ENCODE results near the gene DPH1. TPM values are rescaled to one million over a fixed set of nuclear protein-coding genes. Genes with fewer than 3 reads are reported as not detected.
"Not testable (repeated sequence)": the region's sequence is repeated elsewhere in the genome, so short reads cannot be mapped to it uniquely, and the experiment has no call there.

DPH1 gene
- 14.2 and 18.4 TPM in 2 replicates for total RNA-seq (2014; rRNA removed; shearing (Covaris generic); ENCODE audit: low replicate concordance)

DNA sequence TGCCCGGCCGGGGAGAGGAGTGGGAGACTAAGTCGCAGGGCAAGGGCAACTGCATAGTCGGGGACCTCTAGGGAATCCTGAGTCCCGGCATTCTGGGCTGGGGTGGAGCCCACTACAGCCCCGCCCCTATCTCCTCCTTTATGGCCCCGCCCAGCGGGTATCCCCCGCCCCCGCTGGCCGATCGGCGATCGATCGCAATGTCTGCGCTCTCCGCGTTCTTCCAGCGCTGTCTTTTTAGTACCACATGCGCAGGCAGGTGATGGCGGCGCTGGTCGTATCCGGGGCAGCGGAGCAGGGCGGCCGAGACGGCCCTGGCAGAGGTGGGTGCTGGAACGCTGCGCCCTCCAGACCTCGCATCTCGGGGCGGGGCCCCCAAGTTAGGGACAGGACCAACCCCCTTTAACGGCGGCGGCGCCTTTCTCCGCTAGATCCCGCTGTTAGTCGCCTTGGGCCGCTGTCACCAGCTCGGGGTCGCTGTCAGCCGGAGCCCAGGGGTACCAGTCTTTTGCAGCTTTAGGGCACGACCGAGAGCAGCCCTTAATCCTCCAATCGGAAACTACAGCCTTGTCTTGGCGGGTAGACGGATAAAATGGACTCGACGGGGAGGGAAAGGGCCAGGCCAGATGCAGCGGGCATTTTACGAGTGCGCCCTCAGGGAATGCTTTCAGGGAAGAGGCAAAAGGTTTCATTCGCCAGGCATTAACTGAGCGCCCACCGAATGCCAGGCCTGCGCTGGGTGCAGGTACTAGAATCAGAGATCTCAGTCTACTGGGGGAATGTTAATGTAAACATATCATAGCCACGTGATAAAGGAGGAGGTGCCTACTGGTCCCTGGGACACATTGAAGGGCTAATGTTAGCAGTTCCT, at the start of gene DPH1:
Gene DPH1, plus strand, starts transcription at position 243 of the 868 bp plus-strand sequence. Its CDS starts 17 bp downstream, at position 260.
- H3K9me3 ChIP-seq = no peaks in the 10 kb centered on the region
- peak within 1 kb of the TSS; percentile 97 for H3K4me3 ChIP-seq
- no peaks in the 10 kb centered on the region for H3K27me3 ChIP-seq
- no peaks in the 10 kb centered on the region; the same call in 1 of the 2 replicates for H3K36me3 ChIP-seq
- peak; percentile 80 for DNase-seq

DNA sequence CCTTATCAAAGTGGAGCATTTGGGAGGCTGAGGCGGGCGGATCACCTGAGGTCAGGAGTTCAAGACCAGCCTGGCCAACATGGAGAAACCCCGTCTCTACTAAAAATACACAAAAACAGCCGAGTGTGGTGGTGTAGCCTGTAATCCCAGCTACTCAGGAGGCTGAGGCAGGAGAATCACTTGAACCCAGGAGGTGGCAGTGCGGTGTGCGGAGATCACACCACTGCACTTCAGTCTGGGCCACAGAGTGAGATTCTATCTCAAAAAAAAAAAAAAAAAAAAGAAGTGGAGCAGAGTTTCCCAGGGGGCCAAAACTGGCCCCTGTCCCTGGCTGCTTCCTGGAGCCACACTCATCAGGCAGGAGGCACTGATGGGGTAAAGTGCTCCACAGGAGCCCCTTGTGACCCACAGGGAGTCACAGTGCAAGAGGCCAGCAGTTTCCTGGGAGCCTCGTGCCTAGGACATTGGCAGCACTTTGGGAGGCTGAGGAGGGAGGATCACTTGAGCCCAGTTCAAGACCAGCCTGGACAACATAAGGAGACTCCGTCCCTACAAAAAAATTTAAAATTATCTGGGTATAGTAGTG, 49.2 kb upstream of the DPH1 start:
- no peaks in the 10 kb centered on the region for H3K36me3 ChIP-seq
- DNase-seq = no peak
- no peaks in the 10 kb centered on the region for H3K27me3 ChIP-seq
- no peak overlapping the region for H3K4me3 ChIP-seq
- H3K9me3 ChIP-seq = no peaks in the 10 kb centered on the region

DNA sequence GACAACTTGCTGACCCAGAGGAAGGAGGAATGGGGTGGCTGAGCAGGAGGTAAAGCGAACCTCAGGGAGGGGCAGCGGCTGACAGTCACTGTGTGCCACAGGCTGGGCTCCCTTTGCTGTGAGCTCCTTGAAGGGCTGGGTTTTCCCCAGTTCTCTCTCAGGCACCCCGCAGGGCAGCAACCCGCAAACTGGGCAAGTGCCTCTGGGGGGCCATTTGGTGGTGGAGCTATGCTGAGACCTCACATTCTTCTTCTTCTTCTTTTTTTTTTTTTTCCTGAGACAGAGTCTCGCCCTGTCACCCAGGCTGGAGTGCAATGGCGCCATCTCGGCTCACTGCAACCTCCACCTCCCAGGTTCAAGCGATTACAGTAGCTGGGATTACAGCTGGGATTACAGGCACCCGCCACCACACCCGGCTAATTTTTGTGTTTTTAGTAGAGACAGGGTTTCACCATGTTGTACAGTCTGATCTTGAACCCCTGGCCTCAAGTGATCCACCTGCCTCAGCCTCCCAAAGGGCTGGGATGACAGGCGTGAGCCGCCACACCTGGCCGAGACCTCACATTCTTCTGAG, 47.1 kb upstream of the DPH1 start:
- not testable (repeated sequence) for DNase-seq, H3K4me3 ChIP-seq

DNA sequence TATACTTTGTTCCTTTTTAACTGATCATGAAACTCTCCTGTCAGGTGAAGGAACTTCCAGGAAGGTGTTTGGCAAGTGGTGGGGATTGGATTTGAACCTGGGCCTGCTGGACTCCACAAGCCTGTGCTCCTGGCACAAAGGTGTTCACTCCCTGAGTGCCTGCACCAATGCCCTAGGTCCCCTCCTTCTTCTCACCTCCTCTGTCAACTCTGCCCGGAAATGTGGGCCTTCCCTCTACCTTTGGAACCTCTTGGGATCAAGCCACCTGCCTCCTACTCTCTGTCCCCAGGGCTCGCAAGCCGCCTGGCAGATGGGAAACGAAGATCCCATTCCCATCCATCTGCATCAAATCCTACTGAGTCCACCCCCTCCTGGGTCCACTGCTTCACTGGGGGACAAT, 44.9 kb upstream of the DPH1 start:
- Histone ChIP-seq H3K9me3 (no peaks in the 10 kb centered on the region), H3K4me3 (no peak overlapping the region), H3K27me3 (no peaks in the 10 kb centered on the region), H3K36me3 (no peaks in the 10 kb centered on the region)
- DNase-seq = no peak

More for the DNA sequence above, 47.1 kb upstream of the DPH1 start:
- H3K36me3 ChIP-seq, H3K27me3 ChIP-seq, H3K9me3 ChIP-seq: not testable (repeated sequence)

DNA sequence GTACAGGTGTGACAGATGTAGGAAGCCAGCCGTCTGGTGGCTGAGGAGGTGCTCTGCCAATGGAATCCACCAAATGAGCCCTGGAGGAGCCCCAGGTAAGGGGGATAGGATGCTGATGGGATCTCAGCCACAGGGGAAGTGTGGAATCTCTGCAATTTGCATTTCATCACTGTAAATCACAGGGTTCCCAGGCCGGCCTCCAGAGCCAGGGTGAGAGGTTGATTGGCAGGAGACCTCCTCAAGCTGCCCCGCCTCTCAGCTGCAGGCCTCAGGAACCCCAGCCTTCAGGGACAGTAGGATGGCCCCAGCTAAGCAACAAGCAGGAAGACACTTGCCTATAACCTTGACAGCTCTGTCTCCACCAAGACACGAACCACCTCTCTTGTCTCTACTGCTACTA, 44.3 kb upstream of the DPH1 start:
- no peaks in the 10 kb centered on the region for H3K36me3 ChIP-seq
- no peak for DNase-seq
- no peak overlapping the region for H3K4me3 ChIP-seq
- no peaks in the 10 kb centered on the region for H3K9me3 ChIP-seq
- H3K27me3 ChIP-seq = no peaks in the 10 kb centered on the region

DNA sequence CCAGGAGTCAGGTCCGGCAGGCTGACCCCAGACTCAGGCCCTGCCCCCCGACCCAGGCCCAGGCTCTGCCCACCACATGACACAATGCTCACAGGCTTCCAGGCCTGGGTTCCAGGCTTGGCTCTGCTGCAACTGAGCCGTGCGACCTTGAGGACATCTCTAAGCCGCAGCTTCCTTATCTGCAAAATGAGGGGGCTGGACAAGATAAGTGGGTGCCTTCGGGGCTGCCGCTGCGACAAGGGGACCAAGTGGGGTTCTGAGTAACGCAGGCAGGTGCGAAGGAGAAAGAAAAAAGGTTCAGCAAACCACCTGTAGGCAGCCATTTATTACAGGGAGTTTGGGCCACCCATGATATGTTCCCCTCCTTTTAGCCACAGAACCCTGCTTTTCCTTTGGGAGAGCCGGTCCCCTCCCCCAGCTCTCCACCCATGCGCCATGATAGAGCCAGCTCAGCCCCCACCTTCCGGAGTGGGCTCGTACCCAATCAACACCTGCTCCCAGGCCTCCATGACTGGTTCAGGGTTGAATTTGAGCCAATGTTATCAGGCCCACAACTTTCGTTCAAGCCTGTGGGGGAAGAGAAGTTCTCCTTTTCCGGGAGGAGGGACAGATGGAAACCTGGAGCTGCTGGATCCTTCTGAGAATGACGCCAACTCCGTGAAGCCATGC, 43.0 kb upstream of the DPH1 start:
- Histone ChIP-seq H3K4me3 (no peak overlapping the region), H3K36me3 (no peaks in the 10 kb centered on the region), H3K9me3 (no peaks in the 10 kb centered on the region), H3K27me3 (no peaks in the 10 kb centered on the region)
- no peak for DNase-seq

DNA sequence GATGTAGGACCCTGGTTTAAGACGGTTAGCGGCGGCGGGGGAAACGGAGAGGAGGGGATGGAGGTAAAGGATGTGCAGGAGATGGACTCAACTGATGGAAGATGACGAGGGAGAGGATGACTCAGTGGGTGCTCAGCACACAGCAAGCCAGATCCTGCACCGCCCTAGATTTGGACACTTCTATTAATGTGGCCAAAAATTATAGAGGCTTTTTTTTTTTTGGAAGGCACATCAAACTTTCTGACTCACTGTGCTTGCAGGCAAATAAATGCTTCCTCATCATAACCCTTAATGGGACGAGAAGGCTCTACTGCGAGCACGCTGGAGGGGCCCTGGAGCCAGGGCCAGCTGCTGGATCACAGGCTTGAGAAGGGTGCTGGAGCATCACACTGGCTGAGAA, 40.8 kb upstream of the DPH1 start:
- no peaks in the 10 kb centered on the region for H3K36me3 ChIP-seq
- H3K27me3 ChIP-seq = no peaks in the 10 kb centered on the region
- peak; percentile 85 for DNase-seq
- no peak overlapping the region for H3K4me3 ChIP-seq
- H3K9me3 ChIP-seq = no peaks in the 10 kb centered on the region

DNA sequence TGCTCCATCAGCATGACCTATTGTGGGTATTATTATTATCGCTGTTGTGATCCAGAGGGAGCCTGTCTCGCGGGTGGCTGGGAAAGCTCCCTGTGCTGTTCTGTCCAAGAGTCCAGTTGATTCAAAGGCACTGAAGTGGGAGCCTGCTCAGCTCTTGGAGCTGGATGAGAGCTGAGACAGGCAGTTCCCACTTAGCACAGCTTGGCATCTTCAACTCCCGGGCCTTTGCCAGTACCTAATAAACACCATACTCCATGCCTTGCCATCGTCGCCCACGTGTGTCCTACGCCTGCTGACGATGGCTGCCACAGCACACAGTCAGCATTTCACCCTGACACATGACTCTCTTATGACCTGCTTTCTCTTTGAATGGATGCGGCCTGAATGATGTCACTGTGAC, 37.4 kb upstream of the DPH1 start:
- DNase-seq = no peak
- H3K27me3 ChIP-seq = no peaks in the 10 kb centered on the region

DNA sequence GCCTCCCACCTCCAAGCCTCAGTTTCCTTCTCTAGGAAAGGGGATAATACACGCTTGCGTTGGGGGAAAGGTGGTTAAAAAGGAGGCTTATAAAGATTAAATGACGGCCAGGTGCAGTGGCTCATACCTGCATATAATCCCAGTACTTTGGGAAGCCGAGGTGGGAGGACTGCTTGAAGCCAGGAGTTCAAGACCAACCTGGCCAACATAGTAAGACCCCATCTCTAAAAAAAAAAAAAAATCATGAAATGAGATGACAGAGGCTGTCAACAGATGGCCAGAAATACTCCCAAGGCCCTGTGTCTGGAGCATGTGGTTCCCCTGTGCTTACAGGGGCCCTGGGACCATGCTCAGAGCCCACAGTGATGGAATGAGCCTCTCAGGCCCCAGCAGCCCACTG, 35.2 kb upstream of the DPH1 start:
- Histone ChIP-seq H3K36me3 (no peaks in the 10 kb centered on the region), H3K27me3 (no peaks in the 10 kb centered on the region), H3K9me3 (no peaks in the 10 kb centered on the region), H3K4me3 (no peak overlapping the region)
- DNase-seq = no peak

More for the DNA sequence above, 37.4 kb upstream of the DPH1 start:
- no peak overlapping the region for H3K4me3 ChIP-seq
- no peaks in the 10 kb centered on the region for H3K9me3 ChIP-seq
- H3K36me3 ChIP-seq = no peaks in the 10 kb centered on the region

DNA sequence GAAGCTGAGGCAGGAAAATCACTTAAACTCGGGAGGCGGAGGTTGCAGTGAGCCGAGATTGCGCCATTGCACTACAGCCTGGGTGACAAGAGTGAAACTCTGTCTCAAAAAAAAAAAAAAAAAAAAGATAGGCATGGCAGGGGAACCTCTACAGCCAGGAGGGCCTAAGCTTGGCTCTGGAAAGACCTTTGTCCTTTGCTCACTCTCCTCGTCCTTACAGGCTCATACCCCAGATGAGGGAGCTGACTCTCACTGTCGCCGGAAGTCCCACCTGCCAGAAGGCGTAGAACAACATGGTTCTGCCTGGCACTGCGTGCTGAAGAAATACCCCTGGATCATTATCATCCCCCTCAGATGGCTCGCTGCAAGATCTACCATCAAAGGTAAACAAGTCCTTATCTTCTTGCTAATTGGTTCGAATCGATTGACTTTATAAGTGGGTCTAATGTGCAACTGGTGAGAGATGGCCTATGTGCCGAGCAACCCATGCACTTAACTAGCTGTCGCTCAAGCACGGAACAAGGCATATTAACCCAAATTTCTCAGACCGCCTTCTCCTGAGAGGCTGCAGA, 34.5 kb upstream of the DPH1 start:
- Histone ChIP-seq H3K27me3 (no peaks in the 10 kb centered on the region), H3K4me3 (no peak overlapping the region), H3K9me3 (no peaks in the 10 kb centered on the region), H3K36me3 (no peaks in the 10 kb centered on the region)
- no peak for DNase-seq

DNA sequence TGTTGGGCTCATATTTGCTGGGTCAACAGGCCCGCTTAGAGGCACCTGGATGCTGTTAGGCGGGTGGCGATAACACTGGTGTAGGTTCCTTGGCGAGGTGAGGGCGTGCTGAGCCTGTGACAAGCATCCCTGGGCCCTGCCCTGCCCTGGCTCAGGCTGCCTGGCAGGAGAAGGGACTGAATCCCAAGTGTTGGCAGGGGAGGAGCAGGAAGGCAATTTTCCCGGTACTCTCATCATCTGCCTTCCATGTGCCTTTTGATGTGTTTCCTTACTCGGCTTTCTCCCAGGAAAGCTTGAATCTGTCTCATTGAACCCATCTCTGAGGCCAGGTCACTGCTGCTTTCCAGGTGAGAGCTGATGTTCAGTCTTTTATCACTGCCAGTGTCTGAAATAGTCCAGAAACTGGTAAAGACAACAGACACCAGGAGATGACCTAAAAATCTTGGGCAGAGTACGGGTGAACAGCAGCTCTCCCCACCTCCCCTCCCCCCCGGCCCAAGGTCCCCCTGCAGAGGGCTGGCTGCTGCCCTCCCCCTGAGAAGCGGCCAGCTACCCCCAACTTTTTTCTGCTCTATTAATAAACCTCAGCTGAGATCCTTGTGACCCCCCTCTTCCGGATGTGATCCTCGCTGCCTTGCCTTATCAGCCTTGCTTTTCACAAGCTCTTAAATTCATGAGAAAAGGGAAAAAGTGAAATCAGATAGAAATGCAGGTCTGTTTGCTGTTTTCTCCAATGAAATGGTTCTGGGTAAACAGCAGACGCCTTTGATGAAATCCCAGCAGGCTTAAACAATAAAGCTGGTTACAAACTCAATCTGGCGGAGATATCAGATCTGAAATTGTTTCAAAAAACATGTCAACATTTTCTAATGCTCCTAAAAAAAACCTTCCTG, 33.8 kb upstream of the DPH1 start:
- Histone ChIP-seq H3K36me3 (no peaks in the 10 kb centered on the region), H3K27me3 (no peaks in the 10 kb centered on the region), H3K4me3 (no peak overlapping the region), H3K9me3 (no peaks in the 10 kb centered on the region)
- DNase-seq = no peak

DNA sequence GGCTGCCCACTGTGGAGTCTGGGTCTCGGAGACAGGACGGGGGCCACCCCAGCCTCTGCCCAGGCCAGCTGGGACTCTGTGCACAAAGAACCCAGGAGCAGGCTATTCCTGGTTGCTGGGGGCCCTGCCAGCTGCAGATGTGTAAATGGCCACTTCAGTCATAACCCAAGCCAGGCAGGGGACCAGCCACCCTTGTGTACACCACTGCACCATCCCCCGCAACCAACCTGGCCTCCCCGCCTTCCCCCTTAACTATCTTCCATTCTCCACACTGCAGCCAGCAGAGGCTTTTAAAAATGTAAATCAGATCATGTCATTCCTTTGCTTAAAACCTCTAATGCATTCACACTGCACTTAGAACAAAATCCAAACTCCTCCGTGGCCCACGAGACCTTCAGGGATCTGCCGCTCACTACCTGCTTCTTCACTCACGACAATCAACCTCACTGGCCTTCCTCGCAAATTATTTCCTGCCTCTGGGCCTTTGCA, 33.1 kb upstream of the DPH1 start:
- H3K27me3 ChIP-seq = no peaks in the 10 kb centered on the region
- no peaks in the 10 kb centered on the region for H3K36me3 ChIP-seq
- no peak for DNase-seq
- no peak overlapping the region for H3K4me3 ChIP-seq
- H3K9me3 ChIP-seq = no peaks in the 10 kb centered on the region

DNA sequence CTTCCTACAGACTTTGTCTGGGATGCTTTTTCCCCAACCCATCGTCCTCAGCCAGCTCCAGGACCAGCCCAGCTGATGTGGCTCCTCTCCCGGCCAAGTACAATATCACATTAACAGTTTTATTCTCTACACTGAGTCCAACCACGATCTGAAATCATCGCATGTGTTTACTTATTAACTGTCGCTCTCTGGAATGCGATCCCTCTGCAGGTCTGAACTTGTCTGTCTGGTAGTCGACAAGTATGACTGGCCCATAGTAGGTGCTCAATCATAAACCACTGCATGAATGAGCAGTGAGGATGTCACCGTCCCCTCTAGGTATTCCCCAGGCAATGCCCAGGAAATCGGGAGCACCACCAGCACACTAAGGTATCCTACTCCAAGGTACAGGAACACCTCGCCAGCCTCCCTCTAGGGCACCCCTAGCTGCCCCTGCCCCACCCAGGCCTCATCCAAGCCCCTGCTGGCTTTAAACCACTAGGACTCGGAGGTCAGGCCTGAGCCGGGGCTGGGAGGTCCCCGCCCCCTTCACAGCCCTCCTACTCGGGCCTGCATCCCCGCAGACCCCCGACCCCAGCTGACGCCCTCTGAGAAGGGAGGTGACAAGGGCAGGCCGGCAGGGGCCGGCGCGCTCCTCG, 32.5 kb upstream of the DPH1 start:
- Histone ChIP-seq H3K36me3 (no peaks in the 10 kb centered on the region), H3K27me3 (no peaks in the 10 kb centered on the region), H3K4me3 (no peak overlapping the region), H3K9me3 (no peaks in the 10 kb centered on the region)
- DNase-seq = peak; percentile 17

DNA sequence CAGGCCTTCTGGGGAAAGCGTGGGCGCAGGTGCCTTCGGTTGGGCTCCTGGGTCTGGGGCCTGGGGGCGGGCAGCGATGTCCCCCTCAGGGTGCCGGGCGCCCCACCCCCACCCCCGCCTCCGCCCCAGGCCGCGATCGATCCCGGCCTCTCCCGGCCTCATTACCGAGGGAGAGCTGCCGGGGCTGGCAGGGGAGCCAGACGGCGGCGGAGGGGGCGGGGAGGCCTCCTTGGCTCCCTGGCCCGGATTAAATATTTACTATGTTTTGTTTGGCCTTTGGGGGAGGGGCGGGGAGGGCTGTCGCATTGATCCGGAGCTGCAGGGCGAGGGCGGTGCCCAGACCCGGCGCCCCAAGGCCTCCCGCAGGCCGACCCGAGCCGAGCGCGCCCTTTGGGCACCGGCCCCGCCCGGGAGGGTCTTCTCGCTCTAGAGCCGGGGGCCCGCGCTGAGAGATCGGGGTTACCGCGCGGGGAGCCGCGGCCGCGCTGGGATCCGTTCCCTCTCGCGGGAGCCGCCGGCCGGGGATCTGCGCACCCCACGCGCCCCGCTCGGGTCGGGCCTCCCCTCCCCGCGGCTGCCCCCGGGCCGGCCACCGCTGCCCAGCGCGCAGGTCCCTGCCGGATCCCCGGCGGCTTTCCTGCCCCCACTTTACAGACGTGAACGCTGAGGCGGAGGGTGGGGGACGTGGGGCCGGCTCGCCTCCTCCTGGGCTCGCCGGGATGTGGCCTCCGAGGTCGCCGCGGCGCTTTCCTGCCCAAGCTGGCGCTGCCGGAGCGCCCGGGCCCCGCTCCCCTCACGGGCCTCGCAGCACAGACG, 31.8 kb upstream of the DPH1 start:
- Histone ChIP-seq H3K9me3 (no peaks in the 10 kb centered on the region), H3K4me3 (no peak overlapping the region), H3K36me3 (no peaks in the 10 kb centered on the region), H3K27me3 (no peaks in the 10 kb centered on the region)
- no peak for DNase-seq

Measured in MG63 (cell line).